ENCODE data around the gene ENTR1. TPM values are rescaled to one million over a fixed set of nuclear protein-coding genes. Genes with fewer than 3 reads are reported as not detected.

ENTR1 gene
- total RNA-seq, 1 experiment from 2014 or later = 90.8 TPM

GRCh38 chr9:136431782-136432350 is 21.5 kb upstream of the ENTR1 start:
- POLR2A ChIA-PET = no interaction called here
- no peak for TF ChIP-seq POLR2AphosphoS5 (IDR thresholded peaks at IDR 0.05; ENCODE audit: low read depth, low read length)
- TF ChIP-seq REST (IDR thresholded peaks at IDR 0.05; ENCODE audit: insufficient read depth in 1 of 2, low read depth in 2 of 2, low read length in 1 of 2) = no peak
- no peak for TF ChIP-seq SIN3A (IDR thresholded peaks at IDR 0.05; ENCODE audit: borderline replicate concordance, insufficient read depth, low read depth, low read length)
- no peak for TF ChIP-seq TCF7L2 (IDR thresholded peaks at IDR 0.05; ENCODE audit: low read depth, low read length)
- TF ChIP-seq CTCF (IDR thresholded peaks at IDR 0.05) = no peak
- BruUV-seq (replicated peaks) = no TSS peak
- Histone ChIP-seq H3K27me3 (ENCODE audit: control insufficient read depth, insufficient read depth, low read length) (no peaks in the 10 kb centered on the region), H3K4me1 (ENCODE audit: control insufficient read depth, insufficient read depth, low read length) (no peaks in the 10 kb centered on the region), H3K4me3 (ENCODE audit: low read depth in 2 of 2, low read length in 2 of 2) (no peak overlapping the region), H3K27ac (ENCODE audit: low read length) (no peak overlapping the region), H3K9me3 (ENCODE audit: control insufficient read depth, insufficient read depth, low read depth, low read length) (no peaks in the 10 kb centered on the region), H3K36me3 (ENCODE audit: control insufficient read depth, insufficient read depth, low read length) (no peaks in the 10 kb centered on the region)
- in situ Hi-C loops (cut with HindIII; ENCODE audit: low pct_unique_long_range_greater_than_20kb, low sequenced_read_pairs) (no loop called here), intact Hi-C loops (cut with micrococcal nuclease; ENCODE audit: unreplicated experiment) (no loop called here)
- CTCF ChIA-PET = no interaction called here
- no peak for DNase-seq (ENCODE audit: low read depth, low spot score)
- no peak for ATAC-seq

GRCh38 chr9:136430588-136431234 is 20.3 kb upstream of the ENTR1 start:
- no peak for TF ChIP-seq TCF7L2 (IDR thresholded peaks at IDR 0.05; ENCODE audit: low read depth, low read length)
- no peak overlapping the region for H3K4me3 ChIP-seq (ENCODE audit: low read depth in 2 of 2, low read length in 2 of 2)
- ATAC-seq (peak; percentile 40), DNase-seq (ENCODE audit: low read depth, low spot score) (no peak)
- intact Hi-C loops (cut with micrococcal nuclease; ENCODE audit: unreplicated experiment) (no loop called here), in situ Hi-C loops (cut with HindIII; ENCODE audit: low pct_unique_long_range_greater_than_20kb, low sequenced_read_pairs) (no loop called here)
- no peaks in the 10 kb centered on the region for H3K4me1 ChIP-seq (ENCODE audit: control insufficient read depth, insufficient read depth, low read length)
- CTCF ChIA-PET = no interaction called here
- H3K27ac ChIP-seq (ENCODE audit: low read length) = no peak overlapping the region
- POLR2A ChIA-PET = no interaction called here
- H3K36me3 ChIP-seq (ENCODE audit: control insufficient read depth, insufficient read depth, low read length) = no peaks in the 10 kb centered on the region
- no TSS peak for BruUV-seq (replicated peaks)
- no peaks in the 10 kb centered on the region for H3K27me3 ChIP-seq (ENCODE audit: control insufficient read depth, insufficient read depth, low read length)
- H3K9me3 ChIP-seq (ENCODE audit: control insufficient read depth, insufficient read depth, low read depth, low read length) = no peaks in the 10 kb centered on the region
